ENCODE measurements around the gene HLA-DMA. TPM values are rescaled to one million over a fixed set of nuclear protein-coding genes. Genes with fewer than 3 reads are reported as not detected.
"Not testable (repeated sequence)": the region's sequence is repeated elsewhere in the genome, so short reads cannot be mapped to it uniquely, and the experiment has no call there.

The HLA-DMA gene
- total and polyA plus RNA-seq, 9 of the 15 experiments (the other 6 are each of a cell fraction or from before 2014, with no cell fraction given), result 0.13 to 0.83 (median 0.51) TPM

- TF ChIP-seq HMGXB4 (CRISPR knock-in tag; IDR thresholded peaks at IDR 0.05) (no peak), ZNF586 (CRISPR knock-in tag; conservative IDR thresholded peaks at IDR 0.05) (no peak), SMAD2 (IDR thresholded peaks at IDR 0.05; ENCODE audit: low read depth, low read length) (no peak), ZNF57 (CRISPR knock-in tag; IDR thresholded peaks at IDR 0.05) (no peak), NCOA6 (IDR thresholded peaks at IDR 0.05) (no peak), TBL1XR1 (IDR thresholded peaks at IDR 0.05; ENCODE audit: low read length in 2 of 2) (no peak), ZNF253 (CRISPR knock-in tag; conservative IDR thresholded peaks at IDR 0.05) (no peak)
Observed at GRCh38 chr6:32943864-32944649, 8.8 kb downstream of the HLA-DMA start (continued).

GRCh38 chr6:32942555-32943123, 10.3 kb downstream of the HLA-DMA start:
- ChIA-PET CTCF (ENCODE audit: low intra/inter-chr PET ratio) (interaction anchor here (0.8 kb wide), 1 partner anchor 8 kb away, joined by 5 read pairs; no protein-coding TSS in a partner anchor), POLR2A (interaction anchor here (1.1 to 2.2 kb wide), 7 partner anchors 10 to 39 kb away, joined by 3 to 12 read pairs (median 5); partner anchors contain the start of gene HLA-DMA)
- DNase-seq (ENCODE audit: extremely low read depth in 1 of 4, low spot score in 3 of 4); H3K4me3 ChIP-seq; H3K9me1 ChIP-seq (ENCODE audit: control insufficient read depth, insufficient read depth, low read length); ATAC-seq; H3K27ac ChIP-seq (ENCODE audit: extremely low read depth, low read depth, low read length); in situ Hi-C loops (cut with MboI); H3K4me1 ChIP-seq (replicated peaks in 1 of 2; ENCODE audit: control insufficient read depth in 2 of 2, insufficient read depth in 2 of 2, low read length in 2 of 2); H3K4me2 ChIP-seq (ENCODE audit: insufficient read depth, low read length); FAIRE-seq; H3K9me3 ChIP-seq (replicated peaks; ENCODE audit: control insufficient read depth, insufficient read depth, low read depth, low read length); H4K20me1 ChIP-seq (replicated peaks; ENCODE audit: control insufficient read depth, insufficient read depth, low read length); intact Hi-C loops (cut with micrococcal nuclease); BruUV-seq (replicated peaks); H3K36me3 ChIP-seq (ENCODE audit: control insufficient read depth, insufficient read depth, low read length); H3K9ac ChIP-seq (ENCODE audit: insufficient read depth in 1 of 2, low read depth in 2 of 2, low read length in 2 of 2); H3K79me2 ChIP-seq (ENCODE audit: control insufficient read depth, insufficient read depth, low read length); H2AFZ ChIP-seq (ENCODE audit: low read depth, low read length); TF ChIP-seq CEBPG (CRISPR knock-in tag; IDR thresholded peaks at IDR 0.05): not testable (repeated sequence)
- TF ChIP-seq CEBPG (tag; conservative IDR thresholded peaks at IDR 0.05 in 1 of 2, IDR thresholded peaks at IDR 0.05 in 1 of 2) (0 out of 4 replicates have a peak, but pooled peaks of 1 of the 2 experiments have one; percentile 28), ZNF384 (IDR thresholded peaks at IDR 0.05; ENCODE audit: low read depth, low read length) (0 out of 2 replicates have a peak, but pooled peaks have one; percentile 23)
- peaks cover 14 to 25% of the 10 kb centered on the region in 2 experiments for H3K27me3 ChIP-seq (ENCODE audit: control insufficient read depth in 2 of 2, insufficient read depth in 2 of 2, low read length in 2 of 2)
- WGBS (ENCODE audit: insufficient coverage, low coverage, missing lambda C conversion rate), result 13% methylated on average over 9 of the region's 9 CpGs

All from K562 (cell line).